Ascending aorta (tissue), 2 donors: Measurements from ENCODE around the gene ORAI2. TPM values are rescaled to one million over a fixed set of nuclear protein-coding genes. Genes with fewer than 3 reads are reported as not detected.
"Not testable (repeated sequence)": the region's sequence is repeated elsewhere in the genome, so short reads cannot be mapped to it uniquely, and the experiment has no call there.

Source experiments
- DNase-seq, 2 donors: peaks; one replicate each; pipeline ENCODE4 v3.0.0-alpha.2; 2019; ENCODE audit warnings: low spot score in 2 of 2
- H3K27ac ChIP-seq, 2 donors: fragments of 200-600 bp; sonication (generic); one replicate each; pipeline ENCODE4 v1.5.1; 2016 to 2017; ENCODE audit warnings: mild to moderate bottlenecking in 1 of 2
- H3K27me3 ChIP-seq: fragments of 200-600 bp; sonication (generic); one replicate; pipeline ENCODE4 v1.5.1; 2017
- H3K36me3 ChIP-seq, 2 donors: fragments of 200-600 bp; sonication (generic); one replicate each; pipeline ENCODE4 v1.5.1; 2016
- H3K4me1 ChIP-seq, 2 donors: fragments of 200-600 bp; sonication (generic); one replicate each; pipeline ENCODE4 v1.5.1; 2016 to 2017; ENCODE audit warnings: mild to moderate bottlenecking in 1 of 2
- H3K4me3 ChIP-seq, 2 donors: fragments of 200-600 bp; sonication (generic); one replicate each; pipeline ENCODE4 v1.5.1; 2016 to 2017; ENCODE audit warnings: mild to moderate bottlenecking in 1 of 2
- H3K9me3 ChIP-seq, 2 donors: fragments of 200-600 bp; sonication (generic); one replicate each; pipeline ENCODE4 v1.5.1; 2016
- CTCF ChIP-seq, 3 experiments: fragments of 200-600 bp in 2 of 3; fragments of 450-650 bp in 1 of 3; sonication (generic) in 2 of 3; IDR thresholded peaks; one replicate each; pipeline ENCODE4 v1.5.1; 2016 to 2019; ENCODE audit warnings: antibody characterized with exemption in 3 of 3, mild to moderate bottlenecking in 1 of 3, moderate library complexity in 1 of 3
- intact Hi-C: fragments of 100-400 bp; cut with DNase I; formaldehyde crosslinking; loops from one replicate; pipeline ENCODE4 v1.15.1; 2023
- total RNA-seq: library from RNA; depleted of rRNA; stranded (reverse); fragments of >200 nt; gene quantifications from one replicate; pipeline ENCODE4 v1.1.0, GENCODE V29; 2016

ORAI2 gene
- total RNA-seq, 1 donor from 2014 or later: 45.1 TPM

- intact Hi-C loops: no loop called here
- H3K4me3 ChIP-seq: no peak overlapping the region
- no peaks in the 10 kb centered on the region for H3K9me3 ChIP-seq
- H3K27me3 ChIP-seq: no peaks in the 10 kb centered on the region
- no peaks in the 10 kb centered on the region for H3K4me1 ChIP-seq
- H3K27ac ChIP-seq: peak overlapping the region in 1 of 2 donors; percentile 48
- no peak for DNase-seq
- H3K36me3 ChIP-seq: peaks cover 23 to 33% of the 10 kb centered on the region in 2 donors
- TF ChIP-seq CTCF (IDR thresholded peaks at IDR 0.05): no peak
Measured at GRCh38 chr7:102473271-102473991, 40.1 kb downstream of the ORAI2 start.

GRCh38 chr7:102474116-102474515, 40.7 kb downstream of the ORAI2 start:
- Histone ChIP-seq H3K36me3 (peaks cover 23 to 33% of the 10 kb centered on the region in 2 donors), H3K27ac (peak overlapping the region in 1 of 2 donors; percentile 48)
- intact Hi-C loops, H3K9me3 ChIP-seq, DNase-seq, H3K4me3 ChIP-seq, H3K4me1 ChIP-seq, H3K27me3 ChIP-seq: not testable (repeated sequence)

GRCh38 chr7:102474736-102475435, 41.5 kb downstream of the ORAI2 start:
- H3K4me3 ChIP-seq, H3K27me3 ChIP-seq, H3K4me1 ChIP-seq, intact Hi-C loops, H3K9me3 ChIP-seq, DNase-seq: not testable (repeated sequence)
- H3K27ac ChIP-seq: peak overlapping the region in 1 of 2 donors; percentile 48
- H3K36me3 ChIP-seq: peaks cover 23 to 29% of the 10 kb centered on the region in 2 donors

GRCh38 chr7:102478314-102479208, 45.2 kb downstream of the ORAI2 start, which contains the start of gene POLR2J:
Gene POLR2J, minus strand, starts transcription at chr7:102478922. Its CDS starts 62 bp downstream, at chr7:102478860.
- peak; percentile 49 to 96 for DNase-seq

GRCh38 chr7:102479209-102479584, 45.8 kb downstream of the ORAI2 start:
- H3K4me1 ChIP-seq, H3K36me3 ChIP-seq, H3K27me3 ChIP-seq, H3K4me3 ChIP-seq, intact Hi-C loops, H3K27ac ChIP-seq, DNase-seq, H3K9me3 ChIP-seq: not testable (repeated sequence)

More at GRCh38 chr7:102478314-102479208, 45.2 kb downstream of the ORAI2 start, which contains the start of gene POLR2J:
- TF ChIP-seq CTCF (IDR thresholded peaks at IDR 0.05): peak; percentile 43 to 65 (median 59)
- peak within 1 kb of the TSS; percentile 47 to 68 for H3K4me3 ChIP-seq
- H3K36me3 ChIP-seq, H3K9me3 ChIP-seq, H3K27me3 ChIP-seq, intact Hi-C loops, H3K4me1 ChIP-seq: not testable (repeated sequence)
- H3K27ac ChIP-seq: peak within 1 kb of the TSS; percentile 20 to 53

- H3K27me3 ChIP-seq, H3K9me3 ChIP-seq, intact Hi-C loops, H3K4me3 ChIP-seq, H3K36me3 ChIP-seq, H3K27ac ChIP-seq, H3K4me1 ChIP-seq: not testable (repeated sequence)
- peak; percentile 24 to 52 (median 35) for TF ChIP-seq CTCF (IDR thresholded peaks at IDR 0.05)
- DNase-seq: peak in 1 of 2 donors; percentile 68
Measured at GRCh38 chr7:102479982-102480637, 46.7 kb downstream of the ORAI2 start.

- H3K27me3 ChIP-seq, H3K36me3 ChIP-seq, intact Hi-C loops, H3K4me1 ChIP-seq, H3K27ac ChIP-seq, H3K4me3 ChIP-seq, H3K9me3 ChIP-seq: not testable (repeated sequence)
- DNase-seq: peak in 1 of 2 donors; percentile 4
Measured at GRCh38 chr7:102481962-102482361, 48.6 kb downstream of the ORAI2 start.

GRCh38 chr7:102484317-102484716, 50.9 kb downstream of the ORAI2 start:
- H3K27me3 ChIP-seq, H3K9me3 ChIP-seq, H3K36me3 ChIP-seq, H3K27ac ChIP-seq, H3K4me3 ChIP-seq, intact Hi-C loops, DNase-seq, H3K4me1 ChIP-seq: not testable (repeated sequence)

GRCh38 chr7:102490529-102491075, 57.2 kb downstream of the ORAI2 start:
- H3K27me3 ChIP-seq, H3K27ac ChIP-seq, H3K36me3 ChIP-seq, H3K4me3 ChIP-seq, intact Hi-C loops, H3K9me3 ChIP-seq, H3K4me1 ChIP-seq: not testable (repeated sequence)
- DNase-seq: peak; percentile 5 to 59
